Measurements from ENCODE around the gene TRMT1L.

GRCh38 chr1:185110145-185110544 lies 46.6 kb downstream of the TRMT1L start:
- no peak for TF ChIP-seq CTCF (conservative IDR thresholded peaks at IDR 0.05)
- TF ChIP-seq ZFX (IDR thresholded peaks at IDR 0.05): no peak

All from C4-2B (cell line).